Naive thymus-derived CD8-positive, alpha-beta T cell (primary cell): ENCODE measurements around the gene PEX26. TPM values are rescaled to one million over a fixed set of nuclear protein-coding genes. Genes with fewer than 3 reads are reported as not detected.
A peak's percentile ranks its signal among the peaks of the same experiment; 100 is the strongest.
"Not testable (repeated sequence)": the region's sequence is repeated elsewhere in the genome, so short reads cannot be mapped to it uniquely, and the experiment has no call there.

Experiments
- ATAC-seq, 2 donors: fragments of 150-1000 bp; cut with Tn5 transposase in 1 of 2; sonication (Bioruptor Pico), chemical (Tn5 transposase) in 1 of 2; 1 replicate in 1 of 2; 2 replicates in 1 of 2; pipeline ENCODE4 v1.10.0; 2021; ENCODE audit warnings: mild to moderate bottlenecking in 2 of 2, moderate library complexity in 2 of 2
- POLR2A ChIA-PET: fragments of 350-600 bp; sonication (Branson Sonifier 250); formaldehyde crosslinking; loops from one replicate; lab custom pipeline; 2021; ENCODE audit warnings: antibody characterized with exemption; lab: Charles Lee
- DNase-seq, 10 donors: peaks; one replicate each; pipeline versions ENCODE4 v3.0.0 to v3.0.0-alpha.2; 2020 to 2022
- H3K27ac Mint-ChIP-seq, 10 donors: one replicate each; pipeline ENCODE4 v1.8.0; 2020 to 2022; ENCODE audit warnings: mild to moderate bottlenecking in 10 of 10, mixed read lengths in 10 of 10, moderate library complexity in 4 of 10, inconsistent platforms in 1 of 10
- H3K27me3 Mint-ChIP-seq, 5 donors: one replicate each; pipeline ENCODE4 v1.8.0; 2021 to 2022; ENCODE audit warnings: mixed read lengths in 5 of 5
- H3K36me3 Mint-ChIP-seq, 3 donors: one replicate each; pipeline ENCODE4 v1.8.0; 2020 to 2022; ENCODE audit warnings: mixed read lengths in 3 of 3, mild to moderate bottlenecking in 2 of 3, inconsistent platforms in 1 of 3
- H3K4me1 Mint-ChIP-seq, 4 donors: one replicate each; pipeline ENCODE4 v1.8.0; 2021 to 2022; ENCODE audit warnings: mixed read lengths in 4 of 4
- H3K4me3 Mint-ChIP-seq, 10 donors: one replicate each; pipeline ENCODE4 v1.8.0; 2020 to 2022; ENCODE audit warnings: mild to moderate bottlenecking in 10 of 10, mixed read lengths in 10 of 10, moderate library complexity in 6 of 10, inconsistent platforms in 1 of 10
- H3K9me3 Mint-ChIP-seq, 9 donors: one replicate each; pipeline ENCODE4 v1.8.0; 2020 to 2022; ENCODE audit warnings: mixed read lengths in 9 of 9, mild to moderate bottlenecking in 3 of 9, inconsistent platforms in 1 of 9, moderate library complexity in 1 of 9
- polyA plus RNA-seq, 3 donors: library from polyadenylated mRNA; unstranded; fragments of 300-500 nt; fragmentation: Illumina TruSeq; gene quantifications; one replicate each; pipeline ENCODE4 v1.2.3, GENCODE V29; 2021
- total RNA-seq, 8 experiments: library from RNA in 2 of 8; stranded (reverse) in 2 of 8; gene quantifications; one replicate each; pipeline ENCODE4 v1.2.3 and lab custom pipeline; 2021 to 2026

PEX26 gene
- total and polyA plus RNA-seq, 5 experiments from 2014 or later, result 2.6 to 41.2 (median 4.5) TPM

DNA sequence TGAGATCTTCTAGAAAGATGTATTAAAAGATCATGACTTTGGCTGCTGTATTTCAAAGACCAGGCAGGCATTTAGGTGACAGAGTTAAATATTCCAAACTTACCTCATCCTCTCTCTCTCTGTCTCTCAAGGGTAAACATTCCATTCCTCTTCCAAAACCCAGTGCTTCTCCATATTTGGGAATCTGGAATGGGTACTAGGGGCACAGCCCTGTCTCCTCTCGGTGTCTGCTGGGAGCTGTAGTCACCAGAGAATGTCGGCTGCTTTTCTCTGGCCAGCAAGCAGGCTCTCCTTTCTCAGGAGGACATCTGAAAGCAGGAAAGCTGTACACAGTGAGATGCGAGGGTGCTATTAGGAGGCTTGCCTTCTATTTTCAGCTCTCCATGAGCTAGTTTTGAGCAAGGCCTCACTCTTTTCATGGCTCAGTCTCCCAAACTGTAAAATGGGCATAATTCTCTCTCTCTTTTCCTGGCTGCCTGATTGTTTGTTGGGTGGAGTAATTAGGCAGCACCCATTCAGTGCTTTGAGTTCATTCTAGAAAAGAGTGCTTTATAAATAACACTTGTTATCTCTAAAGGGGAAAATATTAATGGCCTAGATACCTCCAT, 9.3 kb upstream of the PEX26 start:
- H3K4me3 Mint-ChIP-seq, result no peak overlapping the region
- H3K27ac Mint-ChIP-seq, result peak overlapping the region in 1 of 10 donors; percentile 51
- DNase-seq (no peak), ATAC-seq (no peak)
- peaks cover 19 to 47% (median 25%) of the 10 kb centered on the region in 5 donors for H3K27me3 Mint-ChIP-seq
- POLR2A ChIA-PET, result no interaction called here
- H3K4me1 Mint-ChIP-seq, result peaks cover 0 to 56% (median 0%) of the 10 kb centered on the region in 4 donors
- no peaks in the 10 kb centered on the region for H3K9me3 Mint-ChIP-seq
- H3K36me3 Mint-ChIP-seq, result no peaks in the 10 kb centered on the region

DNA sequence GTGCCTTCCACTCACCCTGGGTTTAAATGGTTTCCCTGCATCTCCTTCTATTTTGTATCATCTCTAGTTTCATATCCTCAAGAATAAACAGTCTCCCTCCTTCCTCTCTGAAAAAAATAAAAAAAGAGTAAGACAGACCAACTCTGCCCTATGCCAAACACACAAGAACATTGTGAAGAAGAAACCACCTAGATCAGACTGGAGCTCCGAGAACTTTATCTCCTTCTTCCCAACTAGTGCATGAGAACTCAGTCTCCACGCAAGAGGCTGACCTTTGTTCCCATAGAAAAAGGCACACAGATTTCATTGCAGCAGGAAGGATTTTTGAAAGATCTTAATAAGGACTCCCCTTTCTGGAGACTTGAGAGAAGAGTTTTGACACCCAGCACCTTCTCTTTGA, 8.7 kb upstream of the PEX26 start:
- POLR2A ChIA-PET, result no interaction called here
- peak overlapping the region in 1 of 10 donors; percentile 73 for H3K27ac Mint-ChIP-seq
- ATAC-seq, result no peak
- no peak for DNase-seq
- no peak overlapping the region for H3K4me3 Mint-ChIP-seq
- H3K36me3 Mint-ChIP-seq, result no peaks in the 10 kb centered on the region
- peaks cover 19 to 46% (median 22%) of the 10 kb centered on the region in 5 donors for H3K27me3 Mint-ChIP-seq
- H3K4me1 Mint-ChIP-seq, result peaks cover 0 to 56% (median 0%) of the 10 kb centered on the region in 4 donors
- H3K9me3 Mint-ChIP-seq, result no peaks in the 10 kb centered on the region

DNA sequence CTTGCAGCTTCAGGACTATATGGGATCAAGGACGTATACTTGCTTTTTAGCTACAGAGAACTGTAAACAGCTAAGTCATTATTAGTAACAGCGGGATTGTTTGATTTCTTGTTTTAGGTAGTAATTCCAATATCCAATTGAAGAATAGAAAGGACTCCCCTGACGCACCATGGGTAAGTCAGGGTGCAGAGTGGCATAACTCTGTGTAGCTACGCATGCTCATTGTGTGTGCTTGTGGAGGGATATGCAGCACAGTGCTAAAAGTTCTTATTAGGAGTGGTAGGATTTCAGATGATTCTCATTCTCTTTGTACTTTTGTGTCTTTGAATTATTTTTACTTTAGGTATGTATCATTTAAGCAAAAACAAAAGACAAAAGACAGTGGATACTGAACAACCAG, 7.7 kb upstream of the PEX26 start:
- ATAC-seq, result no peak
- Mint-ChIP-seq H3K27me3 (peaks cover 11 to 36% (median 17%) of the 10 kb centered on the region in 5 donors), H3K4me3 (no peak overlapping the region), H3K27ac (peak overlapping the region in 1 of 10 donors; percentile 26), H3K4me1 (peaks cover 0 to 52% (median 0%) of the 10 kb centered on the region in 4 donors), H3K36me3 (no peaks in the 10 kb centered on the region), H3K9me3 (no peaks in the 10 kb centered on the region)
- no peak for DNase-seq
- POLR2A ChIA-PET, result no interaction called here

DNA sequence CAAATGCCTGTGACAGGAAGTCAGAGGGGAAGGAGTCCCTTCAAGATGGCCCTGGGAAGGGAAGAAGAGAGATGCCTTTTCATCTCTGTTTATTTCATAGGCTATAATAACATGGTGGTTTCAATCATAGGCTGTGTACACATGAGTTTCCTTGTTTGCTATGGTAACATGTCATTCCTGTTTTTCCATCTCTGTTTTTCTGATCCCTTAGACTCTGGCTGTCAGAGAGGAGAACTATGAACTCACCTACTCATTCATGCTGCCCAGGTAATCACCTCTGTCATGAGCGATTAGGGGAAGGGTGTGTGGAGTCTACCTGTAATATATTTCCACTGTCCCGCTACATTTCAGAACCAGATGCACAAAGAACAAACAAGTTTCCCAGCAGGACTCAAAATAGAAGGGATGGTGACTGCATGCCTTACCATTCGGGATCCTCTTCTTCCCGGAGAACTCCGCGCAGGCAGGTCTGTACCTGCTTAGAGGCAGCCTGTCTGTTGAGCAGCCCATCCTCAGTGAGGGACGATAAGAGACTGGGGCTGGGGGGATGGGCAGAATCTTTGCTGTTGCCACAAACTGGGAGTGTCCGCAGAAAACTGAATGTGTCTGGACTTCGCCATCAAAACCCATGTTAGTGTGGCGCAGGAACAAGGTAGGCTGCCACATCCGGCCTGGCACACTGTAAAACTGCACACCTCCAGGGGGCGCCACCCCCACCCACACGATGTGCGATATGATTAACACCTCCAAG, 7.1 kb upstream of the PEX26 start:
- no peak for ATAC-seq
- no peak for DNase-seq
- Mint-ChIP-seq H3K27me3 (peaks cover 6 to 29% (median 13%) of the 10 kb centered on the region in 5 donors), H3K27ac (peak overlapping the region in 2 of 10 donors; percentile 26 to 62), H3K4me3 (no peak overlapping the region), H3K9me3 (no peaks in the 10 kb centered on the region), H3K4me1 (peaks cover 0 to 49% (median under 1%) of the 10 kb centered on the region in 4 donors), H3K36me3 (no peaks in the 10 kb centered on the region)
- POLR2A ChIA-PET, result no interaction called here

DNA sequence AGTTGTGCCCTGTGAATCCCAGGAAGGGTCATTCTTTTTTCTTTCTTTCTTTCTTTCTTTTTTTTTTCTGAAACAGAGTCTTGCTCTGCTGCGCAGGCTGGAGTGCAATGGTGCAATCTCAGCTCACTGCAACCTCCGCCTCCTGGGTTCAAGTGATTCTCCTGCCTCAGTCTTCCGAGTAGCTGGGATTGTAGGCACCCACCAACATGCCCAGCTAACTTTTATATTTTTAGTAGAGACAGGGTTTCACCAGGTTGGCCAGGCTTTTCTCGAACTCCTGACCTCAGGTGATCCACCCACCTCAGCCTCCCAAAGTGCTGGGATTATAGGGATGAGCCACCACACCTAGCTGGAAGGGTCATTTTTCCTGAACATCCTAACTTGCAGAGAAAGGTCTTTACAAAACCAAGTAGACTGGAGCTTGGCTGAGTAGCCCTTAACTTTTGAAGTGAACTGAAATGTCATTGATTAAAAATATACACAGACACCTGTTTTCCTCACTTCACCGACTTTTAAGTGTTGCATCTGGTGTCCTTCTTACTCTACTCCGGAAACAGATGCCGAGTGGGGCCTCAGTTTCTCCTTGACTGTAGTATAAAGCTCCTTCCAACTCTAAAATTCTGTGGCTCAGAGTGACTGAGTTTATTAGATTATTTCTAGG, 6.4 kb upstream of the PEX26 start:
- ATAC-seq, H3K36me3 Mint-ChIP-seq, H3K4me3 Mint-ChIP-seq, H3K9me3 Mint-ChIP-seq, H3K27ac Mint-ChIP-seq, DNase-seq, POLR2A ChIA-PET: not testable (repeated sequence)
- Mint-ChIP-seq H3K27me3 (peaks cover 1 to 22% (median 10%) of the 10 kb centered on the region in 5 donors), H3K4me1 (peaks cover 4 to 49% (median 7%) of the 10 kb centered on the region in 4 donors)

DNA sequence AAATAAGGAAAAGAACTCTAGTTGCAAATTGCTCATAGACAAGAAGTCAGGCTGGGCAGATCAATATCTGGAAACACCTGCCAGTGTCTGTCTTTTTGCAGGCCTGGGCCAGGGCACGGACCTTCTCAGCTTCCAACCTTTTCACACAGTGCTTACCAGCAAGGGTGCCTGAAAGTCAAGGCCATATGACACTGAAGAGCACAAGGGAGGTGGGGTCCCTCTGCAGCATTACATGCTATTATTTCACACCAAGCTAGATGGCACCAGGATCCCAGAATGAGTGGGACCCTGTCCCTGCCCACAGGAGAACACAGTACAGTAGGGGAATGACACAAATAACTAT, 5.9 kb upstream of the PEX26 start:
- Mint-ChIP-seq H3K36me3 (no peaks in the 10 kb centered on the region), H3K27ac (no peak overlapping the region), H3K4me3 (no peak overlapping the region), H3K9me3 (no peaks in the 10 kb centered on the region), H3K4me1 (peaks cover 7 to 49% (median 12%) of the 10 kb centered on the region in 4 donors), H3K27me3 (peaks cover 0 to 17% (median 6%) of the 10 kb centered on the region in 5 donors)
- DNase-seq (no peak), ATAC-seq (no peak)
- POLR2A ChIA-PET, result no interaction called here

DNA sequence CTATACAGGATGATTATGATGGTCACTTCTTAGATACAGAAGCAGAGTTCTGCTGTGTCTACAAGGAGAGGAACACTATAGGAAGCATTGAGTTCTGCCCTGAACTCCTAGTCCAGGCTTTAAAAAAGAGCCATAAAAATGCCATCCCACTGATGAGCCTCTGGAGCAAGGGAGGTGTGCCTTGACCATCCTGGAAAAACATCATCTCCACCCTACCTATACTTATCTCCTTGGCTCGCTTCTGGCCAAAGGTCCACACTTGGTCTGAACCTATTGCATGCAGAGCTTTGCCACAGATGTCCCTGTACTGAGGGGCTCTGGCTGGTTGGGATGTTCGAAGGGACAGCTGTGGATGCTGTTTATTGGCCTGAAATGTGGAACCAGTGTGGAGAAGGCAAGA, 4.3 kb upstream of the PEX26 start:
- peaks cover 11 to 52% (median 23%) of the 10 kb centered on the region in 4 donors for H3K4me1 Mint-ChIP-seq
- POLR2A ChIA-PET, result interaction anchor here (0.5 to 1.3 kb wide), 2 partner anchors 243 to 434 kb away, joined by 3 to 4 read pairs; no protein-coding TSS in a partner anchor
- H3K27ac Mint-ChIP-seq, result peak overlapping the region in 3 of 10 donors; percentile 21 to 68 (median 41)
- DNase-seq, result no peak
- H3K4me3 Mint-ChIP-seq, result no peak overlapping the region
- peaks cover 0 to under 1% (median 0%) of the 10 kb centered on the region in 3 donors for H3K36me3 Mint-ChIP-seq
- no peaks in the 10 kb centered on the region for H3K9me3 Mint-ChIP-seq
- no peak for ATAC-seq
- H3K27me3 Mint-ChIP-seq, result peaks cover 0 to 2% (median under 1%) of the 10 kb centered on the region in 5 donors

DNA sequence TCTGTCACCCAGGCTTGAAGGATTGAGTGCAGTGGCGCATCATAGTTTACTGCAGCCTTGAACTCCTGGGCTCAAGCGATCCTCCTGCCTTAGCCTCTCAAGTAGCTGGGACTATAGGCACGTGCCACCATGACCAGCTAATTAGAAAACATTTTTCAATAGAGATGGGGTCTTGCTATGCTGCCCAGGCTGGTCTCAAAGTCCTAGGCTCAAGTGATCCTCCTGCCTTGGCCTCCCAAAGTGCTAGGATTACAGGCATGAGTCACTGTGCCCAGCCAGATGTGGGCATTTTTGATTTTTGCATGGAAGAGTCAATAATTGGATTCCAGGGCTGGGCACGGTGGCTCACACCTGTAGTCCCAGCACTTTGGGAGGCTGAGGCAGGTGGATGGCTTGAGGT, 3.9 kb upstream of the PEX26 start:
- POLR2A ChIA-PET, result interaction anchor here (0.5 to 1.3 kb wide), 2 partner anchors 244 to 434 kb away, joined by 3 to 4 read pairs; no protein-coding TSS in a partner anchor
- not testable (repeated sequence) for H3K4me3 Mint-ChIP-seq, H3K9me3 Mint-ChIP-seq, H3K27ac Mint-ChIP-seq, DNase-seq, H3K36me3 Mint-ChIP-seq, H3K27me3 Mint-ChIP-seq, ATAC-seq
- H3K4me1 Mint-ChIP-seq, result peaks cover 13 to 53% (median 28%) of the 10 kb centered on the region in 4 donors

DNA sequence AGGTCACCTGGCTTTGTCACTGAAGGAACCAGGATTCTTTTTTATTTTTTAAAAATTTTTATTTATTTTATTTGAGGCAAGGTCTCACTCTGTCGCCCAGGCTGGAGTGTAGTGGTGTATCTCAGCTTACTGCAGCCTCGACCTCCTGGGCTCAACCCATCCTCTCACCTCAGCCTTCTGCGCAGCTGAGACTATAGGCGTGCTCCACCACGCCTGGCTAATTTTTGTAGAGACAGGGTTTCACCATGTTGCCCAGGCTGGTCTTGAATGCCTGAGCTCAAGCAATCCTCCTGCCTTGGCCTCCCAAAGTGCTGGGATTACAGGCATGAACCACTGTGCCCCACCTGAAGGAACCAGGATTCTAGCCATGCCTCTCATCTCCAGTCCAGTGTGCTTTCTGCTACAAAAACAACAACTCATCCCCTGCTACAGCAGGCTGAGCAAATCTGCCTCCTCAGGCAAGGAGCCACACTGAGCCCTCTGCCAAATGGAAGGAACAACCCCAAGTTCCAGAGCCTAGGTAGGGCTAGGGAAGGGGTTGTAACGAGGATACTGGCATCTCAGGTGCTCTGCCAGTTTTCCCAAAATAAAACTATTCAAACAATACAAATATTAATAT, 2.6 kb upstream of the PEX26 start:
- H3K27ac Mint-ChIP-seq, result peak overlapping the region in 2 of 10 donors; percentile 43 to 100
- POLR2A ChIA-PET, result interaction anchor here (1.0 to 4.2 kb wide), 4 partner anchors 19 to 314 kb away, joined by 3 to 24 read pairs (median 3); no protein-coding TSS in a partner anchor
- peaks cover 19 to 60% (median 39%) of the 10 kb centered on the region in 4 donors for H3K4me1 Mint-ChIP-seq
- ATAC-seq, result no peak
- H3K27me3 Mint-ChIP-seq, result no peaks in the 10 kb centered on the region
- no peaks in the 10 kb centered on the region for H3K9me3 Mint-ChIP-seq
- H3K36me3 Mint-ChIP-seq, result peaks cover 0 to 16% (median 0%) of the 10 kb centered on the region in 3 donors
- DNase-seq, result no peak
- H3K4me3 Mint-ChIP-seq, result peak overlapping the region in 1 of 10 donors; percentile 20

DNA sequence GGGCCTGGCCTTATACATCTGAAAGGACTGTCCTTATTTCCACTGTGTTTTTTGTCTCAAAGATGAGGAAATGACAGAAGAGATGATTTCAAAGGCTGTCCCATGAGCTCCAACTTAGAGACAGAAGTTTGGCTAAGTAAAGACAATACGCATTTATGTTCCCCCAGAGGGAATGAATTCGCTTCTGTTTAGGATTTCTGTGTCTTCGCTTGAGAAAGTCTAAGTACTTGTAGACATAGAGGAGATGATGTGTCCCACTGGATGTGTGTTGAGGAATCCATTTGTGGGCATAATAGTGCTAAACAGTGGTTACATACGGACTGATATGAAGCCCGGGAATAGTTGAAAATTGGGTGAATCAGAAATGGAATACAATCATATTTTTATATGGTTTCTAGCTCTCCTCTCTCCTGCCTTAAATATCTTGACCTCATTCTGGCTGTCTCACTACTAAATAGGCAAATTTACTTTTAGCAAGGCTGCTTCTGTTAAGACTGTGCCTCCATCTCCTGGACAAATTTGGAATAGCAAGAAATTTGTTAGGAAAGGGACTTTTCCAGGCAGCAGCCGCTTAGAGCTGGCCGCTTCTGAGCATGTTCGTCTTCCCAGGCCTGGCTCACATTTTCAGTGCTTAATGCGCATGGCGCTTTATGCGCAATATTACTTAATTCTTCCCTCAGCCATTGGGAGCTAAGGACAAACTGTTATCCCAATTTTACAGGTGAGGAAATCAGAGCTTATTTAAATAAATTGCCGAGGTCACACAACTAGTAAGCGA, 1.9 kb upstream of the PEX26 start:
- Mint-ChIP-seq H3K4me1 (peaks cover 22 to 57% (median 41%) of the 10 kb centered on the region in 4 donors), H3K4me3 (peak overlapping the region in 9 of 10 donors; percentile 32 to 94 (median 65)), H3K27me3 (no peaks in the 10 kb centered on the region), H3K36me3 (peaks cover 4 to 23% (median 6%) of the 10 kb centered on the region in 3 donors), H3K27ac (peak overlapping the region in 9 of 10 donors; percentile 24 to 100 (median 87)), H3K9me3 (no peaks in the 10 kb centered on the region)
- POLR2A ChIA-PET, result interaction anchor here (0.6 to 4.2 kb wide), 7 partner anchors 20 to 755 kb away, joined by 3 to 24 read pairs (median 3); no protein-coding TSS in a partner anchor
- DNase-seq, result peak in 8 of 10 donors; percentile 20 to 69 (median 44)
- no peak for ATAC-seq

DNA sequence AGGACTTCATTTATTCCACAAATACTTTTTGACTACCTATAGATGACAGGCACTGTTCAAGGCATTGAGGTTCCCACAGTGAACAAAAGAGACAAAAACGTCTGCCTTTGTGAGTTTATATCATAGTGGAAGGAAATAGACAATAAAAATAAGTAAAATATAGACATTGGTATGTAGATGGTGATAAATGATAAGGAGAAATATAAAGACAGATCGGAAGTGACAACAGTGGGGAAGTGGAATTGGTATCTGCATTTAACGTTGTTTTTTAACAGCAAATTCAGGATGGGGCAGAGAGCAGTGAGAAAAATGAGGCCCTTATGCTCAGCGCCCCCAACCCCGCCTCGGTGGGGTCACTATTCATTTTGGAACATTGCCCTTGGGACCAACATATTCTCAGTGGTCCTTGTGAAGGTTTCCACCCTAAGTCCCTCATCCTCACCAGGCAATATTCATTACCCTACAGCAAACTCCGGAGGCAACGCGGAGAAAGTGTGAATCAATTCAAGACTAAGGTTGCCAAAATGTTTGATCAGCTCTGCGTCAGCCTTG, 627 bp upstream of the PEX26 start:
- no peaks in the 10 kb centered on the region for H3K27me3 Mint-ChIP-seq
- peak overlapping the region; percentile 90 to 99 (median 96) for H3K4me3 Mint-ChIP-seq
- POLR2A ChIA-PET, result interaction anchor here (0.7 to 4.2 kb wide), 12 partner anchors 73 to 439 kb away, joined by 3 to 26 read pairs (median 4); partner anchors contain the start of genes BCL2L13 and USP18
- H3K9me3 Mint-ChIP-seq, result no peaks in the 10 kb centered on the region
- DNase-seq, result no peak
- peaks cover 5 to 35% (median 15%) of the 10 kb centered on the region in 3 donors for H3K36me3 Mint-ChIP-seq
- H3K4me1 Mint-ChIP-seq, result peaks cover 33 to 60% (median 50%) of the 10 kb centered on the region in 4 donors
- H3K27ac Mint-ChIP-seq, result peak overlapping the region; percentile 96 to 100 (median 99)
- peak; percentile 0 to 1 for ATAC-seq
